Lower leg skin (tissue), 4 donors: ENCODE results near the gene NINJ2. TPM values are rescaled to one million over a fixed set of nuclear protein-coding genes. Genes with fewer than 3 reads are reported as not detected.
"Not testable (repeated sequence)": the region's sequence is repeated elsewhere in the genome, so short reads cannot be mapped to it uniquely, and the experiment has no call there.

Experiments used
- DNase-seq, 2 donors: peaks; one replicate each; pipeline ENCODE4 v3.0.0-alpha.2; 2019; ENCODE audit warnings: low spot score in 2 of 2
- H3K4me3 ChIP-seq: fragments of 200-600 bp; sonication (generic); 2 replicates; pipeline ENCODE4 v1.5.1; 2017; ENCODE audit warnings: mild to moderate bottlenecking, low read depth; ENCODE audit not compliant: poor library complexity, severe bottlenecking
- POLR2A ChIP-seq, 2 donors: fragments of 450-650 bp; IDR thresholded peaks; one replicate each; pipeline ENCODE4 v1.6.1; 2016 to 2017; ENCODE audit warnings: antibody characterized with exemption in 2 of 2, mild to moderate bottlenecking in 1 of 2, moderate library complexity in 1 of 2
- WGBS, 2 donors: methylation state at CpG; one replicate each; pipeline ENCODE4 v1.1.5; 2018; 5-methylcytosine and 5-hydroxymethylcytosine counted together
- intact Hi-C: fragments of 100-400 bp; cut with DNase I; formaldehyde crosslinking; loops from one replicate; pipeline ENCODE4 v1.15.0; 2023; ENCODE audit warnings: low total_unique reads
- total RNA-seq, 4 donors: library from RNA; depleted of rRNA; stranded (reverse); fragments of >200 nt; gene quantifications; one replicate each; pipeline ENCODE4 v1.1.0, GENCODE V29; 2016
- TF ChIP-seq, protein P1 (sequence below), 3 donors: fragments of 450-650 bp; IDR thresholded peaks; one replicate each; pipeline ENCODE4 v1.5.1; 2016; ENCODE audit warnings: antibody characterized with exemption in 3 of 3, mild to moderate bottlenecking in 3 of 3, moderate library complexity in 2 of 3

NINJ2 gene
- total RNA-seq, 4 donors from 2014 or later = 4.5 to 30.8 (median 11.5) TPM

DNA sequence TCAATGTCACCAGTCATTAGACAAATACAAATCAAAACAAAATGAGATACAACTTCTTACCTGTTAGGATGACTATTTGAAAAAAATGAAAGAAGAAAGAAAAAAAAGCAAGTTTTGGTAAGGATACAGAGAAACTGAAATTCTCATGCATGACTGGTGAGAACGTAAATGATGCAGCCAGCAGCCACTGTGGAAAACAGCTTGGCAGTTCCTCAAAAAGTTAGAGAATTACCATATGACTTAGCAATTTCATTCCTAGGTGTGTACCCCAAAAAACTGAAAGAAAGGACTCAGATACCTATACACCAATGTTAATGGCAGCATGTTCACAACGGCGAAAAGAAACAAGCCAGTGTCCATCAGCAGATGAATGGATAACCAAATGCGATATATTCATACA lies 26.6 kb downstream of the NINJ2 start:
- intact Hi-C loops = no loop called here
- 82 to 90% methylated on average over 4 of the region's 4 CpGs for WGBS, 2 donors
- no peak for TF ChIP-seq POLR2A (IDR thresholded peaks at IDR 0.05)
- TF ChIP-seq, protein P1, sequence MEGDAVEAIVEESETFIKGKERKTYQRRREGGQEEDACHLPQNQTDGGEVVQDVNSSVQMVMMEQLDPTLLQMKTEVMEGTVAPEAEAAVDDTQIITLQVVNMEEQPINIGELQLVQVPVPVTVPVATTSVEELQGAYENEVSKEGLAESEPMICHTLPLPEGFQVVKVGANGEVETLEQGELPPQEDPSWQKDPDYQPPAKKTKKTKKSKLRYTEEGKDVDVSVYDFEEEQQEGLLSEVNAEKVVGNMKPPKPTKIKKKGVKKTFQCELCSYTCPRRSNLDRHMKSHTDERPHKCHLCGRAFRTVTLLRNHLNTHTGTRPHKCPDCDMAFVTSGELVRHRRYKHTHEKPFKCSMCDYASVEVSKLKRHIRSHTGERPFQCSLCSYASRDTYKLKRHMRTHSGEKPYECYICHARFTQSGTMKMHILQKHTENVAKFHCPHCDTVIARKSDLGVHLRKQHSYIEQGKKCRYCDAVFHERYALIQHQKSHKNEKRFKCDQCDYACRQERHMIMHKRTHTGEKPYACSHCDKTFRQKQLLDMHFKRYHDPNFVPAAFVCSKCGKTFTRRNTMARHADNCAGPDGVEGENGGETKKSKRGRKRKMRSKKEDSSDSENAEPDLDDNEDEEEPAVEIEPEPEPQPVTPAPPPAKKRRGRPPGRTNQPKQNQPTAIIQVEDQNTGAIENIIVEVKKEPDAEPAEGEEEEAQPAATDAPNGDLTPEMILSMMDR (IDR thresholded peaks at IDR 0.05) = no peak
- no peak overlapping the region for H3K4me3 ChIP-seq
- no peak for DNase-seq

DNA sequence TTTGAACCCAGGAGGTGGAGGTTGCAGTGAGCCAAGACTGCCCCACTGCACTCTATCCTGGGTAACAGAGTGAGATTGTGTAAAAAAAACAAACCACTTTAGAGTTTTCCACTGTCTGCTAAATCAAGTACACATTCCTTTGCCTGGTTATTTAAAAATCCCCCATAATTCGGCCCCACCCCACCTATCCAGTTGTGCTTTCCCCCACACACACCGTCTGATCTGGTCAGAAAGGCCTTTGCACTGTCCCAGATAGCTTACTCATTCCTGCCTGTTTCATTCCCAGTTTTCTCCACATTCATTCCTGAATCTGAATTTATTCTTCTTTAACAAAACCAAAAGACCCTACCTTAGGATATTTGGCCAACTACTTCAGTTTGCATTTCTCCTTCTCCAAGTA lies 29.5 kb downstream of the NINJ2 start:
- intact Hi-C loops = no loop called here
- no peak for DNase-seq
- no peak for TF ChIP-seq POLR2A (IDR thresholded peaks at IDR 0.05)
- TF ChIP-seq, protein P1 (IDR thresholded peaks at IDR 0.05) = no peak
- H3K4me3 ChIP-seq = no peak overlapping the region
- WGBS, 2 donors = 85 to 88% methylated on average over 2 of the region's 2 CpGs

DNA sequence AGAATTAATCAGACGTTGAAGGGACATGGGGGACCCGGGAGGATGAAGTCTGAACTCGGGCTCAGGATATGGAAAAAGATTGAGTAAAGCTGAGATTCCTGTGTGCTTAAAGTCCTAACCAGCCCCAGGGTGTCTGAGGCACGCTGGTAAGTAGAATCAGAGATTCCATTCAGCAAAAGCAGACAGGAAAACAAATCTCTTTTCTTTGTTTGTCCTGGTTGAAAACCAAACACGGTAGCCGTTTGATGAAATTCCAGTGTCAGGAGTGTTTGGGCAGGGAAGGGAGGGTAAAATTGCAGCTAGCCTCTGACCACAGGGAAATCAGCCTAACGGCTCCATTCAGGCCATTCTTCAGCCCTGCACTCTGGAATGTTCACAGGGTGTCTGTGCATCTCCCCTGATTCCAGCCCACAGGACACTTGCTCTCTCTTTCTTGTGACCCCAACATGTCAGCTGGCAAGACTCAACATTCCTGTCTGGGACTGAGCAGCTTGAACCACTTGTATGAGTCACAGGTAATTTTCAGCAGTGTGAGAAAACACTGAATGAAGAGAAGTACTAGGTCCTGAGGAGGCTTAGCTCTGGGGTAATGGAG lies 31.0 kb downstream of the NINJ2 start:
- WGBS, 2 donors = 14 to 19% methylated on average over 7 of the region's 7 CpGs
- DNase-seq = no peak
- intact Hi-C loops = no loop called here
- H3K4me3 ChIP-seq = no peak overlapping the region
- TF ChIP-seq, protein P1 (IDR thresholded peaks at IDR 0.05) = no peak
- no peak for TF ChIP-seq POLR2A (IDR thresholded peaks at IDR 0.05)

DNA sequence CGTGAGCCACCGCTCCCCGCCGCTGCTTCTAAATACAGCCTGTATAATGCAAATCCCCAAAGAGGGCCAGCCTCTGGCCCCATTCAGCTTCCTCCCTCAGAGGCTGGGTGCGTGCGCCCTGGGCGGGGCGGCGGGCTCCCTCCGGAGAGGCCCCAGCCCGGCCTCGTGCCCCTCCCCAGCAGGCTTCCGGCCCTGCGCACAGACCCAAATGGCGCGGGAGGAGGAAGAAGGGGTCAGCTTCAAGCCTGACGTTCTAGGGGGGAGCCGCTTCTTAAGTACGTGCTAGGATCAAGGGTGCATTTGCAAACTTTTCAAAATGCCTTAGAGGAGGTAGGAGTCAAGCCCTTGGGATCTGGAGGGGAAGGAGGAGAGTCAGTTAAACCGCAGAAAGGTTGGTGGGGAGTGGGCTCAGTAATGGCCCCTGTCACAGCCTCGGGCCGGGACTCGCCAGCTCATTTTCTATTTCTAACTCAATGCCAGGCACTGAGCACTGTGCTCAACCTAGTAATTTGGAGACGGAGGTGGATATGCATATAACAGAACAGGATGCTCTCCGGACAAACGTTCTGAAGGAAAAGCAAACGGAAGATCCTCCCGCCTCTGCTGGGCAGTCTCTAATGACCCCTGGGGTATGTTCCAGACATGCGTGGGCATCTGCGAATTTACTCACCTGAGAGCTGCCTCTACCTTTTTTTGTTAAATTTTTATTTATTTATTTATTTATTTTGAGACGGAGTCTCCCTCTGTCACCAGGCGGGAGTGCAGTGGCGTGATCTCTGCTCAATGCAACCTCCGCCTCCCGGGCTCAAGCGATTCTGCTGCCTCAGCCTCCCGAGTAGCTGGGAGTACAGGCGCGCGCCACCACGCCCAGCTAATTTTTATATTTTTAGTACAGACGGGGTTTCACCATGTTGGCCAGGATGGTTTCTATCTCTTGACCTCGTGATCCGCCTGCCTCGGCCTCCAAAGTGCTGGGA lies 32.3 kb downstream of the NINJ2 start:
- peak in 1 of 2 donors; percentile 91 for DNase-seq
- 73 to 86% methylated on average over 36 to 45 of the region's 45 CpGs for WGBS, 2 donors
- TF ChIP-seq, protein P1 (IDR thresholded peaks at IDR 0.05) = no peak
- TF ChIP-seq POLR2A (IDR thresholded peaks at IDR 0.05) = no peak
- H3K4me3 ChIP-seq = no peak overlapping the region
- intact Hi-C loops = no loop called here

DNA sequence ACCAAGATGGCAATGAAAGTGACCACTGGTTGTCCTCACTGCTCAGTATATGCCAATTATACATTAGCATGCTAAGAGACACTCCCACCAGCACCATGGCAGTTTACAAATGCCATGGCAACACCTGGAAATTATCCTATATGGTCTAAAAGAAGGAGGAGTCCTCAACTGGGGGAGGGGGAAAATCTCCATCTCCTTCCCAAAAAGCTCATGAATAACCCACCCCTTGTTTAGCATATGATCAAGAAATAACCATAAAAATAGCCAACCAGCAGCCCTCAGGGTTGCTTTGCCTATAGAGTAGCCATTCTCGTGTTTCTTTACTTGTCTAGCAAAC lies 34.5 kb downstream of the NINJ2 start:
- 93 to 100% methylated on average over 1 of the region's 1 CpG for WGBS, 2 donors
- H3K4me3 ChIP-seq, DNase-seq, intact Hi-C loops: not testable (repeated sequence)
